ENCODE data around the gene CGAS.
"Not testable (repeated sequence)": the region's sequence is repeated elsewhere in the genome, so short reads cannot be mapped to it uniquely, and the experiment has no call there.

Gene CGAS

DNA sequence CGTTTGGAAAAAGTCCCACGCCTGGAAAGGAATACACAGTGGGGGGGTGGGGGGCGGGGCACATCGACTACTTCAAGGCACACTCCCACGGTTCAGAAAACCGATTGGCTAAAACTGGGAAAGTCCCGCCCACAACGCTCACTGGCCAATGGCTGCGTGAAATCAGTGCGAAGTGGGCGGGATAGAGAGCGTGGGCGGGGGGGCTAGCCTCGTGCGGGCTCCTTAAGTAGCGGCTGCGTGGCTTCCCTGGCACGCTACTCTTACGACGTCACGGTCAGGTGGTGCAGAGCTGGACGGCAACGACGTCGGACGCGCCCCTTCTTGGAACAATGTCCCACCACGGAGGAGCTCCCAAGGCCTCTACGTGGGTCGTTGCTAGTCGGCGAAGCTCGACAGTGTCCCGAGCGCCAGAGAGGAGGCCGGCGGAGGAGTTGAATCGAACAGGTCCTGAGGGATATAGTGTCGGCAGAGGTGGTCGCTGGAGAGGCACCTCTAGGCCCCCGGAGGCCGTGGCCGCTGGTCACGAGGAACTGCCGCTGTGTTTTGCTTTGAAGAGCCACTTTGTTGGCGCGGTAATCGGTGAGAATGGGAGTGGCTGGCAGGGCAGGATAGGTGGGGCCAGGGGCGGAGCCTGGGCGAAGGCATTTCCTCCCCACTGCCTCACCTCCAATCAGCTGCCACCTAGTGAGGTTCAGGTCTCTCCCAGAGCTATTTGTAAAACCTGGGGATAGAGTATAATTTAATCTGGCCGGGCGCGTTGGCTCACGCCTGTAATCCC lies 57.3 kb downstream of the CGAS start, which contains the start of gene DDX43:
DDX43 (plus strand) TSS at position 252 of the 778 bp plus-strand sequence; CDS start at position 330, 78 bp downstream.
- DNase-seq = peak; percentile 80

DNA sequence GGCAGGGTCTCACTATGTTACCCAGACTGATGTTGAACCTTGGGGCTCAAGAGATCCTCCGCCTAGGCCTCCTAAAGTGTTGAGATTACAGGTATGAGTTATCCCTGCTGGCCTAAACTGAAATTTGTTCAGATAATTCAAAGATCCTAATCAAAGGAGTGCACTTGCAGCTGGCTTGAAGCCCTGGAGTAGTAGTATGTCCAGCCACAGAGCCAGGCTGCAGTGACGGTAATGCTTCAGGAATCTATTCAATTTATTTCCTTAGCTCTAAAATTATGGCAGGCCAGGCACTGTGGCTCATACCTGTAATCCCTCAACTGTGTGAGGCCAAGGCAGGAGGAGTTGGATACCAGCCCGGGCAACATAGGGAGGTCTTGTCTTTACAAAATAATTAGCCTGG lies 58.8 kb downstream of the CGAS start:
- DNase-seq = no peak

DNA sequence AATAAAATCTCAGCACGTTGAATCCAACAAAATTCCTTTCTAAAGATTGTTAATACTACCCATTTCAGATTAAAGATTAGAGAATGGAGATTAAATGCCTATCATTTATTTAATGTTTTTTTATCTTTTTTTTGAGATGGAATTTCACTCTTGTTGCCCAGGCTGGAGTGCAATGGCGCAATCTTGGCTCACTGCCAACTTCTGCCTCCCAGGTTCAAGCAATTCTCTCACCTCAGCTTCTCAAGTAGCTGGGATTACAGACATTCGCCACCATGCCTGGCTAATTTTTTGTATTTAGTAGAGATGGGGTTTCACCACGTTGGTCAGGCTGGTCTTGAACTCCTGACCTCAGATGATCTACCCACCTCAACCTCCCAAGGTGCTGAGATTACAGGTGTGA lies 59.9 kb downstream of the CGAS start:
- DNase-seq = not testable (repeated sequence)

DNA sequence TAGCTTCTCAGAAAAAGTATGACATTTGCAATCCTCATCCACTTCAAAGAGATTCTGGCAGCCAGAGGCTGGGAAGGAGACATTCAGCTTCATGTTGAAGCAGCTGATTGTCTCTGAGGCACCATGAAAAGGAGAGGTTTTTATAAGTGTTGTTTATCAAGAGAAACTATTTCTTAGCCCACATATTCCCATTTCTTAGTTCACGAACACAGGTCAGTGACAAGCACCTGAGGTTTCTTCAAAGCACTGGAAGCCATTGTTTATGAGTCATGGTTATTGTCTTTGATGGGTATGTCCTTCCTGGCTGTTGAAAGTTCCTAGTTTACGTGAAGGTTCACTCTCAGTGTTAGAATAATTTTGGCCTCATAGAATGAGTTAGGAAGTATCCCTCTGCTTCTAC lies 60.4 kb downstream of the CGAS start:
- DNase-seq = no peak

DNA sequence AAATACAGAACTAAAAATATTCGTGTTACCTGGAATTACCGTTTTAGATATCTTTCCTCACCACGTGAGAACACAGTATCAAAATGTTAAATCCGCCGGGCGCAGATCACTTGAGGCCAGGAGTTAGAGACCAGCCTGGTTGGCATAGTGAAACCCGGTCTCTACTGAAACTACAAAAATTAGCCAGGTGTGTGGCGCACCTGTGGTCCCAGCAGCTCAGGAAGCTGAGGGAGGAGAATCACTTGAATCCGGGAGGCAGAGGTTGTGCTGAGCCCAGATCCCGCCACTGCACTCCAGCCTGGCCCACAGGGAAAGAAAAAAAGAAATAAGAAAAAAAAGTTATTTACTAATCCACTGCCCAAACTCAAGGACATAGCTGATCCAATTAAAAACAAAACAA lies 62.2 kb downstream of the CGAS start:
- no peak for DNase-seq

DNA sequence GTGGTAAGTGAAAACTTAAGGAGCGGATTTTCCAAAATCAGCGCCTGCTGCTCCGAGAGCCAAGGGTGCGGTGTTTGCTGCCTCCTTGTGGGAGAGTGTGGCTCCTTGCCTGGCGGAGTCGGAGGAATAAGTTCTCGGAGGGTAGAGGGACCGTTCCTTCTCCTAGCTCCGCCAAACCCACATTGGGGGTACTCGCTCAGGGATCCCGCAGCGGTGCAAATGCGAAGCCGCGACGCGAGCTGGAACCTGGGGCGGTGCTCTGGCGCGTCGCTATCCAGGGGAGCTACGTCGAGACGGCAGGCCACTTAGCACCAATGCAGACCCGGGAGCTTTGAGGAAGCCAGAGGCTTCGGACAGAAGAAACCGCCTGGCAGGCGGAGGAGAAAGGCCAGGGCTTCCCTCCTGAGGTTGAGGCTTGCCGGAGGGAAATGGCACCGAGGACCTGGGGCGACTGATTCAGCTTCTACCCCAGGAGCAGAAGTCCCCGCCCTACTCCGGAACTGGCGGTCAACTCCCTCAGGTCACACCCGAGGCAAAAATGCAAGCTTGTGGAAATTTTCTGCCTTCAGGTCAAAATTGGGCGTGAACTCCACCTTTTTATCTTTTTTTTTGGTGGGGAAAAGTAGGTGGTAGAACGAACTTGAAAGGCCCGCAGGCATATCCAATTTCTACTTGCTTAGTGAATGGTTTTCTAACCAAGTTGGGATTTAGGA lies 63.1 kb downstream of the CGAS start:
- peak; percentile 7 for DNase-seq

DNA sequence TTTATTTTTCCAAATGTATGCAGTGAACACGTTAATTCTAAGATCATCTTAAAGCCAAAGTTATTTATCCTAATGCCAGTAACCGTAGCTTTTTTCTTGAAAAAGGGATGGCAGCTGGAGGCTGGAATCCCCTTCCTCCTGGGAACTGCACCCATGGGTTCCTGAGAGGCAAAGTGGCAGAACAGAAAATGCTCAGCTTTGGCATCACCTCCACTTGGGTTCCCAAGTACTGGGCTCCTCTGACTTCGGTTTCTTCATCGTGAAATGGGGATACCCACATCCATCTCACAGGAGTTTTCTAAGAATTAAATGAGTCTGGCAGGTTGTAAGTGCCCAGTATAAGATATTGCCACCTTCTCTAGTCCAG lies 63.7 kb downstream of the CGAS start:
- no peak for DNase-seq

DNA sequence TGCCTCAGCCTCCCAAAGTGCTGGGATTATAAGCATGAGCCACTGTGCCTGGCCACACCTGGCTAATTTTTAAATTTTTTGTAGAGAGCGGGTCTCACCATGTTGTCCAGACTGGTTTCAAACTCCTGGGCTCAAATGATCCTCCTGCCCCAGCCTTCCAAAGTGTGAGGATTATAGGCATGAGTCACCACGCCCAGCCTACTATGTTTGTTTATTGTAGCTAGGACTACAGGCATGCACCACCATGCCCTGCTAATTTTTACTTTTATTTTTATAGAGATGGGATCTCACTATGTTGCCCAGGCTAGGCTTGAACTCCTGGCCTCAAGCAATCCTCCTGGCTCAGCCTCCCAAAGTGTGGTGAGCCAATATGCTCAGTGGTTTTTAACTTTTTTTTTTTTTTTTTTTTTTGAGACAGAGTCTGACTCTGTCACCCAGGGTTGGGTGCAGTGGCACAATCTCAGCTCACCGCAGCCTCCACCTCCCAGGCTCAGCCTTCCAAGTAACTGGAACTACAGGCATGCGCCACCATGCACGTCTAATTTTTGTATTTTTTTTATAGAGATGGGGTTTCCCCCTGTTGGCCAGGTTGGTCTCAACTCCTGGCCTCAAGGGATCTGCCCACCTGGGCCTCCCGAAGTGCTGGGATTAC lies 69.5 kb downstream of the CGAS start:
- no peak for DNase-seq

DNA sequence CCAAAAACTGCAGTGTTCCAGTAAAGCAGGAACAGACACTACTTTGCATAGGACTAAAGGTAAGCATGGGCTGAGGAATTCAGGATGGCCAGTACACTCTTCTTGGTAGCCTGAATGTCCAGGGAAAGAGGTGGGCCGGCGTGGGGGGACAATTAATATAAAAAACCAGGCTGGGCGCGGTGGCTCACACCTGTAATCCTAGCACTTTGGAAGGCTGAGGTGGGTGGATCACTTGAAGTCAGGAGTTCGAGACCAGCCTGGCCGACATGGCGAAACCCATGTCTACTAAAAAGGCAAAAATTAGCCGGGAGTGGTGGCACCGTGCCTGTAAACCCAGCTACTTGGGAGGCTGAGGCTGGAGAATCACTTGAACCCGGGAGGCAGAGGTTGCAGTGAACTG lies 70.6 kb downstream of the CGAS start:
- not testable (repeated sequence) for DNase-seq

DNA sequence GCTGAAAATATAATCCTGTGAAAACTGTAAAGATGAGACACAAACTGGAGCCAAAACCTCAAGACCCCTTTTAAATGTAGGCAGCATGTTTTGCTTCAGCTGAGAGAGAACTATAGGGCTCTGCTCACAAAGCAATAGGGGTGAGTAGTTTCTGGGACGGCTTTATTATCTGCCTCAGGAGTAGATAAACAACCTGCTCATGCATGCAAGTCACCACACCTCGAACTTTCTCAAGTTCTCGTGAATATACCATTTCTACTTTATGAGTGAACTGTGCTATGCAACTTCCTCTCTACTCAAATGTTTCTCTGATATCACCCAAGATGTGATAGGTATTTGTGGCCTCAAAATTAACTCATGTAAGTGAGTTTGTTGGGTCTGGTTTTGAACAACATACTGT lies 74.9 kb downstream of the CGAS start:
- no peak for DNase-seq

DNA sequence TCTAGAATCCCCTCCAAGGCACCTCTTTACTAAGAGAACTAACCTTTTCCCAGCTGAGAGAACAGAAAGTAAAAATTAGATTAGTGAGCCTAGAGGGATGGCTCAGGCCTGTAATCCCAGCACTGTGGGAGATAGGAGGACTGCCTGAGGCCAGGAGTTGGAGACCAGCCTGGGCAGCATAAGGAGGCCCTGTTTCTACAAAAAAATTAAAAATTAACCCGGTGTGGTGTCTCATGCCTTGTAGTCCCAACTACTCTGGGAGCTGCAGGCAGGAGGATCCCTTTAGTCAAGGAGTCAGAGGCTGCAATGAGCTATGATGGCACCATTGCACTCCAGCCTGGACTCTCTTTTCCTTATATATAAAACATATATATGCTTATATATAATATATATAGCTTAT lies 76.9 kb downstream of the CGAS start:
- DNase-seq = no peak

Data from NCI-H2171 treated with DMSO at 0.1 percent for 48 hours (cell line).